Measurements from ENCODE around the gene CLMP.
"Not testable (repeated sequence)": the region's sequence is repeated elsewhere in the genome, so short reads cannot be mapped to it uniquely, and the experiment has no call there.

Gene CLMP

DNA sequence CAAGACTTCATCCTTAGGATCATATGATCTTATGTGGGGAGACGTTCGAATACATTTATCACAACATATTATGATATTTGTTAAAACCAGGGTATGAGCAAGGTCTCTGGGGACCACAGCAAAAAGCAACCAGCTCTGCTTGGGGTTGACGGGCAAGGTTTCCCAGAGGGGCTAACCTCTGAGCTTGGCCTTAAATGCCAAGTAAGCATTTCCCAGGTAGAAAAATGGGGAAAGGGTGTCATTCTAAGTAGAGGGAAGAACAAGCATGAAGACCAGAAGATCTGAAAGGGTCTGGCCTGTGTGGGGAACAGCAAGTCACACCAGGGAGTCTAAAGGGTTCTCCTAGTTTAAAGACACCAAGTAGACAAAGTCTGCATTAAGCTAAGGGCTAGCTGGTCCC lies 24.1 kb downstream of the CLMP start:
- DNase-seq (ENCODE audit: extremely low read depth in 1 of 2, low read depth in 1 of 2) = no peak

DNA sequence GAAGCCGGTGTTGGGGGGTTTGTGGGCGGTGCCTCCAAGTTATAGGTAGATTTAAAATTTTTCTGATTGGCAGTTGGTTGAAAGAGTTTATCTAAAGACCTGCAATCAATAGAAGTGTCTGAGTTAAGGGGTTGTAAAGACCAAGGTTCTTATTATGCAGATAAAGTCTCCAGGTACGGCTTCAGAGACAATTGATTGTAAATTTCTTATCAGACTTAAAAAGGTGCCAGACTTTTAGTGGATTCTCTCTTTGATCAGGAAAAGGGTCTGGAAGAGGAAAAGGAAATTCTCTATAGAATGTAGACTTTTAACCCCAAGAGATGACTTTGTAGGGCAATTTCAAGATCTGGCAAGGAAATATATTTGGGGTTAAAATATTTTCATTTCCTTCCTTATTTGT lies 25.2 kb downstream of the CLMP start:
- DNase-seq (ENCODE audit: extremely low read depth in 1 of 2, low read depth in 1 of 2) = no peak

DNA sequence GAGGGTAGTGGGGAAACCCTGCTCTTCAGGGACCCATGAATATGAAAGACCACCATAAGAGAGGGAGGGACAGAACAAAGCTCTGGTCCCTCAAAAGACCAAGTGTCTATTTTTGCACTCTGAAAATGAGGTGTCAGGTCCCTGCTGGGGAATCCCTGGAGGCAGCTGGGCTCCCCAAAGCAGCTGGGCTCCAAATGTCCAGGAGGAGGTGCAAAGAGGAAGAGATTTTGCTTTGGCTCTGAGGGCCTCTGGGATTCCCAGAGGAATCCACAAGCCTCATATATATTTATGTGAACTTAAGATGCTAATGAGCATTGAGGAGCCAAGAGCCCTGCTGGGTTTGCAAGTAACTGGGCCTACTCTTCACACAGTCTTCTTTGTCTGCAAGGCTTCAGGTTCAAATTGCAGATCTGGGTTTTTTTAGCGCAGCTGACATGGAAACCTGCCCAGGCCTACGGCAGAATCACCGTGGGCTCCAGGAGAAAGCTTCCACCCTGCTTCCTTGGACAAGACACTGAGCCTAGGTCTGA lies 26.0 kb downstream of the CLMP start:
- no peak for DNase-seq (ENCODE audit: extremely low read depth in 1 of 2, low read depth in 1 of 2)

DNA sequence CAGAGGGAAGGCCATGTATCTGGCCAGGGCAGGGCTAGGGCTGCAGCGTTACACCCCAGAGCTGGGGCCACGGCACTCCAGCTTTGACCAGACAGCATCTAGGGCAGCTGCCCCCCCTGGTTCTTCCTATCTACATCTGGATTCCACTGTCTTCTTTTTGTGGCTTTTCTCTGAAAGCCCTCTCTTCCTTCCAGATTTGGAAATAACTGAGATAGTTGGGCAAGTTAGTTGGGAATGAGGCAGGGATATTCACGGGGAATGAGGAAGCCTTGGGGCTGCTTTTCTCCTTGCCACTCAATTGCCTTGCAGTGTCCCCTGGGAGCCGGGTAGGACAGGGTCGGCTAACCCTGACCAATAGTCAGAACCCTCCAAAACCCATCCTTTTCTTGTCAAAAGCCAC lies 26.8 kb downstream of the CLMP start:
- DNase-seq (ENCODE audit: extremely low read depth in 1 of 2, low read depth in 1 of 2) = no peak

DNA sequence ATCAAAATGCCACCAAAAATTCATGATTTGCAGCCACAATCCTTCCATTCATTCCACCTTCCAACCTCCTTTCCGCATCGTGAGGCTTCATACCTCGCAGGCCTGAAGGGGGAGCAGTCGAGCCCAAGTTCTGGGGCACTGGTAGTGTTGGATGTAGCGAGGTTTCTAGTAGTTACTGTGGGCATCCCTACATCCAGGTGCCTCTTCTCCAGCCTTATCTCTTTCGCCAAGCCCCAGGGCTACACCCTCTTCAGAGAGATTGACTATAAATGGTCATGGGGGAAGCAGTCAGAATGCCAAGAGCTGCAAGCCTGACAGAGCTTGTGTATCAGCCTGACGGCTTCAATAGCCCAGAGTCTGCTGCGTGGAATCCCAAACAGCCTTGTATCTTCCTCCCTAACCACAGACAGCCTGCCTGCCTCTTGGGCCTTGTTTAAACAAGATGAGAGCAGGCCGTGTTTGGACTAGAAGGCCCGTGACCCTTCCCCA lies 28.9 kb downstream of the CLMP start:
- no peak for DNase-seq (ENCODE audit: extremely low read depth in 1 of 2, low read depth in 1 of 2)

DNA sequence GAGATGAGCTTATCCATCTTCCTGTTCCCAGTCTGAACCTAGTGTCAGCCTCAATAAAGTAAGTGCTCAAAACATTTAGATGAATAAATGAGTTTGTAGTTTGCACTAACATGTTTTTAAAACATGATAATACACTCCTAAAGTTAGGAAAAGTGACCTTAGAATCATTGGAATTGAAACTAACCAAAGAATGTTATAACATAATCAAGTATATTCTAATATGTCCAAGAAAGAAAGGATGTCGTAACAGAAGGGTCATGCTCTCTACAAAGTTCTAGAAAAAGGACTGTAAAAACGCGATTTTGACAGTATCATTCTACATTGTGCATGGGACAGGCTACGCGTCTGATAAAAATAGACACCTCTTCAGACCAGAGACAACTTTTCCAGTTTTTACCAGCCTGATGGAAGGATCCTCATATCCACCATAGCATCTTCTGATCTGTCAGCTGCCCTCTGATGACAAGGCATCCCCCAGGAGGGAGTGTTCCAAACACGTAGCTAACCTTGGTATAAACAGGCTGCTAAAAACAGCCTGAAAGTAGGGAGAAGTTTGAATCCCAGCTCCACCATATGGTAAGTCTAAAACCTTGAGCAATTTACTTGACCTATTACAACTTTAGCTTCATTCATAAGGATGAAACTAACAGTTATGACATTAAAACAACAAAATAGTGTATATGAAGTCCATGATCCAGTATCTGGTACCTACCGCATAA lies 30.2 kb downstream of the CLMP start:
- DNase-seq (ENCODE audit: extremely low read depth in 1 of 2, low read depth in 1 of 2) = no peak

DNA sequence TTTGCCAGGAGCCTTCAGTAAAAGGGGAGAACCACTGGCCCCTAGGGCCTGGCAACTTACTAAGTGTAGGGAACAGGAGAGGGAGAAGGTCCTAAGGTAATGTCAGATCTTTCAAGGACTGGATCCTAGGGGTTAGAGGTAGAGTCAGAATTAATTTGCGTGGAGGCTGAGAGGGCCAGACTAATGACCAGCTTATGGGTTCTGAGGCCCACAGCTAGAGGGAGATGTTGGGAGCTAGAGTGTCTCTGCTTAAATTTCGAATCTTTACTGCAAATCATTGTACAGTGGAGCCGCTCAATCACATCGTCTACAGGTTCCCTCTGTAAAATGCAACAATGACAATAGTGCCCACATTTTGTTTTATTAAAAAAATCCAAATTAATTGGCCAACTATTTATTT lies 31.4 kb downstream of the CLMP start:
- no peak for DNase-seq (ENCODE audit: extremely low read depth in 1 of 2, low read depth in 1 of 2)

DNA sequence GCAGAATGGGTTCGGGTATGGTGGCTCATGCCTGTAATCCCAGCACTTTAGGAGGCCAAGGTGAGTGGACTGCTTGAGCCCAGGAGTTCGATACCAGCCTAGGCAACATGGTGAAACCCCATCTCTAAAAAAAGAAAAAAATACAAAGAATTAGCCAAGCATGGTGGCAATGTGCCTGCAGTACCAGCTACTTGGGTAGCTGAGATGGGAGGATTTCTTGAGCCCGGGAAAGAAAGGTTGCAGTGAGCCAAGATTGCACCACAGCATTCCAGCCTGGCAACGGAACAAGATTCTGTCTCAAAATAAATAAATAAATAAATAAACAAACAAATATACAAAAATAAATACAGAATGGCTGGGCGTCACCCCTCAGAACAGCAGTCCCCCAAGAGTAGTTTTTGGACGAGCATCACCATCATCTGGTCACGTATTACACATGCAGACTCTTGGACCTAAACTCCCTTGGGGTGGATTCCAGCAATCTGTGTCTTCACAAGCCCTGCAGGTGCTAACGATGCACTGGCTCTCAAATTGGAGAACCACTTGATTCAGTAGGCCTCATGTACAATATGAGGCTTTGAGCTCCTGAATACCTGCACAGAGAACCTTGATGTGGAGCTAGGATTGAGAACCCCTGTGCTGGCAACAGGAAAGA lies 33.5 kb downstream of the CLMP start:
- DNase-seq (ENCODE audit: extremely low read depth in 1 of 2, low read depth in 1 of 2) = no peak

DNA sequence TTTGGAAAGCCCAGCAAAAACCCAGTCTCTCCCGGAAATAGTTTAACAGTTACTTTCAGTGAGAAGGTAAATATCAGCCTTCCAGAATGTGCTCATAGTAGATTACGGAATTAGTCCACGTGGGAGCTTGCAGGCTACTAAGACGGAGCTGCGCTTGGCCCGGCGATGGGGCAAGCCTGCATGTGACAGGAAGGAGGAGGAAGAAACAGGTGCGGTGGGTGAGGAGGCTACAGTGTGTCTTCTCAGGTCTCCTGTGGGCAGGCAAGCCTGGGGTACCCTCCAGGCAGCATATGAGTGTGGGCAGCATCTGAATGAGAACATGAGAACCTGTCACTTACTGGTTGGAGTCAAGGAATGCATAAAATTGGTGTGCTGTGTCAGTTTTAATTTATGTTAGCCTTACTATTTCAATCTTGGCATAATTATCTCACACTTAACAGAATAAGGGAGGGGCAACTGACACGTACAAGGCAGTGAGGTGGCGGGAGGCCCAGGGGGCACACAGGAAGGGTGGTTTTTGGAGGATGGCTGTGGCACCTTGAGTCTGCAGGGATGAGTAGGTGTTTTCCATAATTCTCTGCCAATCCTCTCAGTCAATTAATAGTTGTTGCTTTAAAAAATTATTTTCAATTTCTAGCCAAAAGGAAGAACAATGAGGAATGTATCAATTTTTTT lies 35.7 kb downstream of the CLMP start:
- no peak for DNase-seq (ENCODE audit: extremely low read depth in 1 of 2, low read depth in 1 of 2)

DNA sequence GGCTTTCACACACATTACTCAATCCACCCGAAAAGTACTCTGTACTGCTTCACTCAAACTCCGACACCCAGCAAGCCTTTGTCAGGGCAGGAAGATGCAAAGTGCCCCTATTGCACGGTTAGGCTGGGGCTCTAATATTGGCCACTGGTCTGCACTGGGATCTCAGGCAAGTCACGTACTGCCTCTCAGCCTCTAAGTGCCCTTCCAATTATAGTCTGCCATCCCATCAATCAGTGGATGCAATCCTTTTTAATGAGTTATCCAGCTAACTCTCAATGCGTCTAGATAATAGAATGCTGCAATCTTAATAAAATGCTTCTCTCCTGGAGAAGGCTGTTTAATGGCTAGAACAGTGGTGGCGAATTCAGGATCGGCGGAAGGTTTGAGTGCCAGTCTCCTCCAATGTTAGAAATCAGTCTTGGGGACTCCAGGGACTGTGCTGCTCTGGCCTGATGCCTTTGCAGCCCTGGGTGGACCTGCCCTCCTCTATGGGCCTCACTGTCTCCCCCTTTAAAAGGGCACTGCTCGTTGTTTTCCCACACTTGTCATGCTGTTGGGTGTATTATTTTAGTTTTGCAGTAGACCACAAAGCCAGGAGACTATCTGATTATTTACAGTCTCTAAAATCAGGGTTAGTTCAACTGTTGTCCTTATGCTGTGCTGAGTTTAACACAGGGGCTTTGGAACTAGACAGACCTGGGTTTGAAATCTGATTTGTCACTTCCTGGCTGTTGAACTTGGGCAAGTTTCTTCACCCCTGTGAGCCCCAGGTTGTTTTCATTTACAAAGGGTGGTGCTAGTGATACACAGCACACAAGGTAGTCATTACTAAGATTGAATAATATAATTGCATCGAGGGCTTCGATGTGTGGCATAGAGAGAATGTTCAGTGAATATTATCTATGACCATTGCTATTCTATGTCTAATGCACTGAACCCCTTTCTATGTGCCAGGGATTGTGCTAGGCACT lies 36.7 kb downstream of the CLMP start:
- DNase-seq (ENCODE audit: extremely low read depth in 1 of 2, low read depth in 1 of 2) = no peak

DNA sequence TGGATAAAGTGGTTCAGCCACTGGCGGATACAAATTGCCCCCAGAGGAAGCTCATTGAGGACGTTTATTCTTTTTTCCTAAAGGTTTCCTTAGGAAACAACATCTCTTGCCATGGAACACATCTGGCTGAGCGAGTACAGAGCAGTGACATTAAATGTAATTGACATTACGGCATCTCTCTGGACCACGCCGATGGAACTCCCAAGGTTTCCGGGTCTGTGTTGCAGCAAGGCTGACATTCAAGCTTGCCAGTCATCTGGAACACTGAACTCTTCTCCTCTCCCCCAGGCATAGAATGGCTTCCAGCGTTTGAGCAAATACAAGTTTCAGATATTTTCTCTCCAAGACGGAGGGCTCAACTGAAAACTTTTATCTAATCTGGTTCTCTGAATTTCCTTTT lies 42.1 kb downstream of the CLMP start:
- no peak for DNase-seq (ENCODE audit: extremely low read depth in 1 of 2, low read depth in 1 of 2)

DNA sequence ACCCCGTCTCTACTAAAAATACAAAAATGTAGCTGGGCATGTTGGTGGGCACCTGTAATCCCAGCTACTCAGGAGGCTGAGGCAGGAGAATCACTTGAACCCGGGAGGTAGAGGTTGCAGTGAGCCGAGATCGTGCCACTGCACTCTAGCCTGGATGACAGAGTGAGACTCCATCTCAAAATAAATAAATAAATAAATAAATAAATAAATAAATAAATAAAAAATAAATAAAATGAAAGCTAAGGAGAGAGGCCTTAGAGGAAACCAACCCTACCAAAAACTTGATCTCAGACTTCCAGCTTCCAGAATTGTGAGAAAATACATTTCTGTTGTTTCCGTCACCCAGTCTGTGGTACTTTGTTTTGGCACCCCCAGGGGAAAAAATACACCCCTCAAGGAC lies 42.7 kb downstream of the CLMP start:
- not testable (repeated sequence) for DNase-seq (ENCODE audit: extremely low read depth in 1 of 2, low read depth in 1 of 2)

DNA sequence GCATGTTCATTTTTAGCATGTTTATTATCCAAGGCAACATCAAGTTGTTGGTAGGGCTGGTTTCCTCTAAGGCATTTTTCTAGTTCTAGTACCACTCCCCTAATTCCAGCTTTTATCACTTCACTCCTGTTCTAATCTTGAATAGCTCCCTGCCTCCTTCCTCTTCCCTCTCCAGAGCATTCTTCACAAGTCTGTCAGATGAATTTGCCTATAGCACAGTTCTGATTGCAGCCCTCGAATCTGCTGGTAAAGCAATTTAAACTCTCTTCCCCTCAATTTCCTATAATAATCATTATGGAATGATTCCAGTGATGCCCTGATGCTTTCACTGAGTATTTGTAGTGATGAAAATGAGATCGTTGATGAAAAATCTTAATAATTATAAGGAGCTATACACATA lies 43.3 kb downstream of the CLMP start:
- no peak for DNase-seq (ENCODE audit: extremely low read depth in 1 of 2, low read depth in 1 of 2)

DNA sequence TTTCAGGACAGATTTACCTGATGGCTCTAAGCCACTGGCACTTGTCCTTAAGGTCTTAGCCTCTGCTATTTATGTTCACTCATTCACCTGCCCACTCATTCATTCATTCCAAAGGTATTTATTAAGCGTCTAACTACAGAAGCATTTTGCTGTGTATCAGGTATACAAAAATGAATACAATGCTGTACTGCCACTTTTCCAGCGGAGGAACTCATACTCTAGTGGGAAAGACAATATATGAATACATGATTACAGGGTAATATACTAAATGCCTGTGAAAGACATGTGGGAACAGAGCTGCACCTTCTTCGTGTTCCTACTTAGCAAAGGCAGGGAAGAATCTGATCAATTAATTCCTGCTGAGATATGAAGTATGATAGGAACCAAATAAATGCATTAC lies 43.7 kb downstream of the CLMP start:
- DNase-seq (ENCODE audit: extremely low read depth in 1 of 2, low read depth in 1 of 2) = no peak

DNA sequence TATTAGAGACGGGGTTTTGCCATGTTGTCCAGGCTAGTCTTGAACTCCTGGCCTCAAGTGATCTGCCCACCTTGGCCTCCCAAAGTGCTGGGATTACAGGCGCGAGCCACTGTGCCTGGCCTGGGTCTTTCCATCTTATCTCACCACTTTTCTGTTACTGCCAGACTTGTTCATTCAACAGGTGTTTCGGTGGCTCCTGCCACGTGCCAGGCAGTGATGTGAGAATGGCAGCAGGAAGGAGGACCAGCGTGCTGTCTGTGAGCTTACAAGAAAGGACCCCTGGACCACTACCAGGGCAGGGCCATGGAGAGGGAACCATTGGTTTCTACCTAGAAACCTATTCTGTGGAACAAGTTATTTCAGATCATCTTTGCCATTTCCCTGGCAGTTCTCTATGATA lies 44.2 kb downstream of the CLMP start:
- no peak for DNase-seq (ENCODE audit: extremely low read depth in 1 of 2, low read depth in 1 of 2)

DNA sequence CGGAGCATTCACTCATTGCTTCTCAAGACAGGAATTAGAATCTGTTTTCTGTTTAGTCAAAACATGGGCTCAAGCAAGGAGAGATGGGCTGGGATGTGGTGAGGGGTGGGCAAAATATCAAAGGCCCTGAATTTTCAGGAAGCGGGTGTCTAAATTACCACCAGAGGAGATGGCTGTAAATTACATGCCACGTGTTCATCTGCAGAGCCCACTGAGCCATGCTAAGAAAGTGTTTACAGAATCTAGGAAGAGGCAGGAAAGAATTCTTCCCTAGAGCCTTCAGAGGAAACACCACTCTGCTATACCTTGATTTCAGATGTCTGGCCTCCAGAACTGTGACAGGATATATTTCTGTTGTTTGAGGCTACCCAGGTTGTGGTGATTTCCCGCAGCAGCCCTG lies 46.1 kb downstream of the CLMP start:
- no peak for DNase-seq (ENCODE audit: extremely low read depth in 1 of 2, low read depth in 1 of 2)

DNA sequence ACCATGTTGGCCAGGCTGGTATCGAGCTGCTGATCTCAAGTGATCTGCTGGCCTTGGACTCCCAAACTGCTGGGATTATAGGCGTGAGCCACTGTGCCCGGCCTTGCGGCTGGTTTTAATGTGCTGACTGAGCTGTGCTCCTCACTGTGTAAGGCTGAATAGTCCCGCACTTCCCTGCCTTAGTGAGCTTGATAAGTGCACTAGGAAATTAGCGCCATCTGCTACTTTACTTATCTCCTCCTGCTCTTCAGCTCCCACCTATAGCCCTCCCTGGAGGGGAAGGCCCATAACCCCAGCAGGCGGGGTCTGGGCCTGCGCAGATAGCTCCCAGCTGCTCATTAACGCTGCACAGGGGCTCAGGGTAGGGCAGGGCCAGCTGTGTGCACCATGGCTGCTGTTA lies 49.4 kb downstream of the CLMP start:
- DNase-seq (ENCODE audit: extremely low read depth in 1 of 2, low read depth in 1 of 2) = no peak

DNA sequence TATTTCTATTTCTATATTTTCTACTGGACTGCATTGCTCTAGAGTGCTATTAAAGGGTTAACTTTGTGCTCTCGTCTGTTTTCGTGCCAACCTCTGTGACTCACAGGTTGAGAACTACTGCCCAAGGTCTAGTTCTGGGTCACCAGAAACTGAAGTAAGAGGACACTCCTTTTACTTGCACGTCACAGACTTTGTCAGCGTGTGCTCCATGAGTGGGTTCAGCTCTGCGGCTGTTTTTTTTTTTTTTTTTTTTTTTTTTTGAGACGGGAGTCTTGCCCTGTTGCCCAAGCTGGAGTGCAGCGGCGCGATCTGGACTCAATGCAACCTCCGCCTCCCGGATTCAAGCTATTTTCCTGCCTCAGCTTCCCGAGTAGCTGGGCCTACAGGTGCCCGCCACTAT lies 49.8 kb downstream of the CLMP start:
- no peak for DNase-seq (ENCODE audit: extremely low read depth in 1 of 2, low read depth in 1 of 2)

DNA sequence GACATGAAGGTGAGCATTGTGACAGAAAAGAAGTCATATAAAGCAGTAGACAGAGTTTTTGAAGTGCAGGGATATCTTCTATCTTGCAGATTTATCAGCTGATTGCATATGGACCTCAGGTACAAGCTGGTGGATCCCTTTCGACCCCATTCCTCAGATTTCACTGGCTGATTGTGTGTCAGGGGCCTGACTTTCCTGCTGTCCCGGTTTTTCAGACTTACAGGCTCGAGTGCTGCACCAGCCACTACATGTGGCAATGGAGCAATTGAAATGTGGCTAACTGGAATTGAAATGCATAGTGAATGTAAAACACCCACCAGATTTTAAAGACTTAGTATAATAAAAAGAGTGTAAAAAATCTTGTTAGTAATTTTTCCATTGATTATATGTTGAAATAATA lies 50.3 kb downstream of the CLMP start:
- no peak for DNase-seq (ENCODE audit: extremely low read depth in 1 of 2, low read depth in 1 of 2)

DNA sequence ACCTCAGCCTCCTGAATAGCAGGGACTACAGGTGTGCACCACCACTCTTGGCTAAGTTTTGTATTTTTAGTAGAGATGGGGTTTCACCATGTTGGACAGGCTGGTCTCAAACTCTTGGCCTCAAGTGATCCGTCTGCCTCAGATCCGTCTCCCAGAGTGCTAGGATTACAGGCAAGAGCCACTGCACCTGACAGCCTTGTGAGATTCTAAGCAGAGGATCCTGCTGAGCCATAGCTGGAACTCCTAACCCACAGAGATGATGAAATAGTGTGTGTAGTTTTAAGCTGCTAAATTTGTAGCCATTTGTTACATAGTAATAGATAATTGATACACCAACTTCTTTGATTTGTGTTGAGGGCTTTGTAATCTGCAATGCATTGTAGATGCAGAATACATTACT lies 51.1 kb downstream of the CLMP start:
- DNase-seq (ENCODE audit: extremely low read depth in 1 of 2, low read depth in 1 of 2) = no peak

DNA sequence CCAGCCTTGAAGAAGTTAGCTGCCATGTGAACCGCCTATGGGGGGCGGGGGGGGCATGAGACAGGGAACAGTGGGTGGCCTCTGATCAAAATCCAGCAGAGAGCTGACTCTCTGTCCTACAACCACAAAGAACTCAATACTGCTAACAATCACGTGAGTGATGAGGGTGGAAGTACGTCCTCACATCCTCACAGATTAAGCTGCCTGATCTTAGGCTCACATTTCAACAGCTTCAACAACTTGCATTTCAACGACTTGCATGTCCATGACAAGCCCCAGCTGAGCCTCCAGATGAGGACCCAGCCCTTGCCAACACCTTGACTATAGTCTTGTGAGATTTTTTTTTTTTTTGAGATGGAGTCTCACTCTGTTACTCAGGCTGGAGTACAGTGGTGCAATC lies 51.6 kb downstream of the CLMP start:
- no peak for DNase-seq (ENCODE audit: extremely low read depth in 1 of 2, low read depth in 1 of 2)

Data from activated CD8-positive, alpha-beta memory T cell treated with anti-CD3 and anti-CD28 coated beads for 1 hour (primary cell).